ENCODE measurements around the gene CNKSR2. TPM values are rescaled to one million over a fixed set of nuclear protein-coding genes. Genes with fewer than 3 reads are reported as not detected.

Gene CNKSR2
- total RNA-seq, 1 experiment from 2014 or later, result 52.9 TPM

GRCh38 chrX:21606002-21606401 is 231.8 kb downstream of the CNKSR2 start:
- no peak overlapping the region for H4K8ac ChIP-seq (replicated peaks; ENCODE audit: insufficient read length, low read depth, low read length)
- no peak for DNase-seq
- H2AFZ ChIP-seq (ENCODE audit: low read length), result no peak overlapping the region
- H2BK120ac ChIP-seq (ENCODE audit: low read depth, low read length, poor library complexity, severe bottlenecking), result no peak overlapping the region
- no peak overlapping the region for H3K14ac ChIP-seq (ENCODE audit: insufficient read depth, low read length)
- no peak for TF ChIP-seq CTCF (conservative IDR thresholded peaks at IDR 0.05)
- H3K9ac ChIP-seq (ENCODE audit: extremely low read depth, insufficient read length, low read length), result no peak overlapping the region
- H3K9me3 ChIP-seq (ENCODE audit: control insufficient read depth, low read depth, low read length), result peaks cover 12% of the 10 kb centered on the region
- H3K18ac ChIP-seq (ENCODE audit: insufficient read length, low read depth, low read length), result no peak overlapping the region
- no peaks in the 10 kb centered on the region for H3K4me1 ChIP-seq (ENCODE audit: insufficient read depth, low read length)
- H2BK12ac ChIP-seq (ENCODE audit: insufficient read length, low read depth, low read length), result no peak overlapping the region
- Mint-ChIP-seq H3K36me3 (ENCODE audit: insufficient read depth in 1 of 3, low read depth in 3 of 3) (peaks cover 4 to 35% (median 32%) of the 10 kb centered on the region in 3 experiments; a peak in 6 of 7 replicates), H3K9me3 (peaks cover 0 to 16% of the 10 kb centered on the region in 2 experiments; a peak in 3 of 5 replicates), H3K27ac (no peak overlapping the region), H3K27me3 (ENCODE audit: low read depth) (no peaks in the 10 kb centered on the region), H3K4me3 (no peak overlapping the region), H3K4me1 (no peaks in the 10 kb centered on the region)
- no peak overlapping the region for H3K23ac ChIP-seq (ENCODE audit: insufficient read length, low read depth, low read length)
- no peaks in the 10 kb centered on the region for H3K79me1 ChIP-seq (ENCODE audit: insufficient read depth, low read depth, low read length, poor library complexity, severe bottlenecking)
- no peaks in the 10 kb centered on the region for H3K79me2 ChIP-seq (ENCODE audit: insufficient read depth, low read length)
- H2BK5ac ChIP-seq (ENCODE audit: insufficient read length, low read length), result no peak overlapping the region
- no peak overlapping the region for H3K27ac ChIP-seq (ENCODE audit: insufficient read length, low read depth, low read length)
- H3K4ac ChIP-seq (ENCODE audit: low read depth, low read length), result no peak overlapping the region
- no peak overlapping the region for H2BK20ac ChIP-seq (ENCODE audit: low read depth, low read length, poor library complexity, severe bottlenecking)
- no peak overlapping the region for H2BK15ac ChIP-seq (ENCODE audit: low read depth, low read length)
- H3K23me2 ChIP-seq (ENCODE audit: insufficient read length, low read depth, low read length, poor library complexity, severe bottlenecking), result no peaks in the 10 kb centered on the region
- no peak overlapping the region for H3K56ac ChIP-seq (ENCODE audit: insufficient read length, low read depth, low read length)
- no peaks in the 10 kb centered on the region for H4K20me1 ChIP-seq (ENCODE audit: control insufficient read depth, insufficient read depth, insufficient read length)
- no peak overlapping the region for H3T11ph ChIP-seq (ENCODE audit: low read length)
- H4K91ac ChIP-seq (ENCODE audit: insufficient read length, low read depth, low read length), result no peak overlapping the region
- H3K27me3 ChIP-seq (ENCODE audit: insufficient read depth, low read length), result no peaks in the 10 kb centered on the region
- H3K4me2 ChIP-seq (ENCODE audit: insufficient read depth, insufficient read length, low read length), result no peak overlapping the region
- no peak overlapping the region for H2AK5ac ChIP-seq (ENCODE audit: insufficient read length, low read length)
- no peak overlapping the region for H4K5ac ChIP-seq (ENCODE audit: insufficient read length, low read depth, low read length)
